ENCODE results near the gene TMEM134.
"Not testable (repeated sequence)": the region's sequence is repeated elsewhere in the genome, so short reads cannot be mapped to it uniquely, and the experiment has no call there.

TMEM134 gene

DNA sequence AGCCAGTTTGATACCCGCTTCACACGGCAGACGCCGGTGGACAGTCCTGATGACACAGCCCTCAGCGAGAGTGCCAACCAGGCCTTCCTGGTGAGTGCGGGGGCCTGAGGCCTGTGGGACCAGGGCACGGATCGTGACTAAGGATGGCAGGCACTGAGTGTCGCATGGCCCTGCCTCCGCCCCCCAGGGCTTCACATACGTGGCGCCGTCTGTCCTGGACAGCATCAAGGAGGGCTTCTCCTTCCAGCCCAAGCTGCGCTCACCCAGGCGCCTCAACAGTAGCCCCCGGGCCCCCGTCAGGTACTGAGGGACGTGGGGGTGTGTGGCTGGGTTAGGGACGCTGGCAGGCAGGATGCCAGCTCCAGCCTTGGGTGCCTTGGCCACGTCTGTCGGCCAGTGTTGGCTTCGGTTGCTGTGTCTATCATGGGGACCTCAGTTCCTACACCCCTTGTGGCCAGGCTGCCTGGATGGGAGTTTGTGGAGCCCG, 34.6 kb downstream of the TMEM134 start:
- Histone ChIP-seq H3K4me3 (ENCODE audit: low read length in 2 of 2) (no peak overlapping the region), H3K4me1 (ENCODE audit: control insufficient read depth, insufficient read depth, low read length) (peaks cover 15% of the 10 kb centered on the region), H3K27me3 (ENCODE audit: control insufficient read depth in 1 of 2, insufficient read depth in 2 of 2, low read length in 2 of 2) (no peaks in the 10 kb centered on the region), H3K36me3 (ENCODE audit: control insufficient read depth in 2 of 2, insufficient read depth in 2 of 2, low read length in 2 of 2) (peaks cover 22 to 31% of the 10 kb centered on the region in 2 donors), H3K27ac (ENCODE audit: low read length) (no peak overlapping the region), H3K9ac (ENCODE audit: low read length in 2 of 2) (no peak overlapping the region), H3K9me3 (ENCODE audit: control insufficient read depth in 2 of 2, low read length in 2 of 2) (no peaks in the 10 kb centered on the region)

DNA sequence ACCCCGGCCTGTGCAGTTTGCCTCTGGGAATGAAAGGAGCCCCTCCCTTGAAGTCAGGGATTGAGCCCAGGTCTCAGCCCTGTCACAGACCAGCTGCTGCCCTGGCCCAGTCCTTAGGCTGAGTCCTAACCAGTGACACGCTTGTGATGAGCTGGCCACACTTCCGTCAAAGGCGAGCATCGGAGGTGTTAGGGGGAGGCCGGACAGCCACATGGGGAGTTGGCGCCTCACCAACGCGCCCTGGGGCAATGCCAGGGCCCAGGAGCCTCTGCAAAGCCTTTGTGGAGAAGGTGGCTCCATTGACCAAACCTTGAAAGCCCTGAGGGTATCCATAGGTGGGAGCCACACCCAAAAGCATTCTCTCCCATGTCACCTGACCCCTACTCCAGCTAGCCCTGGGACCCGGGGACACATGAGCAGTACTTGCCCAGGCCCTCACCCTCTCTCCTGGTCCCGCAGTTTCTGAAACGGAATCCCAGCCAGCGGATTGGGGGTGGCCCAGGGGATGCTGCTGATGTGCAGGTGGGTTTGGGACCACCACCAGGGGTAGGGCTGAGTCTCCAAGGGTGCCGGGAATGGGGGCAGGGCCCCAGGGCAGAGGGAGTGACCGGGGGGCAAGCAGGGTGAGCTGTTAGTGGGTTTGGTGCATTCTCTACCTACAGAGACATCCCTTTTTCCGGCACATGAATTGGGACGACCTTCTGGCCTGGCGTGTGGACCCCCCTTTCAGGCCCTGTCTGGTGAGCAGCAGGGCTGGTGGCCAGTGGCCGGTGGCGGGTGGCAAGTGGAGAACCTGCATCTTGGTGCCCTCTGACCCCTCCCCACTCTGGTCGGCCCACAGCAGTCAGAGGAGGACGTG, 35.3 kb downstream of the TMEM134 start:
- H3K27ac ChIP-seq (ENCODE audit: low read length): no peak overlapping the region
- no peaks in the 10 kb centered on the region for H3K9me3 ChIP-seq (ENCODE audit: control insufficient read depth in 2 of 2, low read length in 2 of 2)
- H3K4me3 ChIP-seq (ENCODE audit: low read length in 2 of 2): no peak overlapping the region
- H3K9ac ChIP-seq (ENCODE audit: low read length in 2 of 2): no peak overlapping the region
- H3K4me1 ChIP-seq (ENCODE audit: control insufficient read depth, insufficient read depth, low read length): peaks cover 19% of the 10 kb centered on the region
- no peaks in the 10 kb centered on the region for H3K27me3 ChIP-seq (ENCODE audit: control insufficient read depth in 1 of 2, insufficient read depth in 2 of 2, low read length in 2 of 2)
- H3K36me3 ChIP-seq (ENCODE audit: control insufficient read depth in 2 of 2, insufficient read depth in 2 of 2, low read length in 2 of 2): peaks cover 22 to 34% of the 10 kb centered on the region in 2 donors

DNA sequence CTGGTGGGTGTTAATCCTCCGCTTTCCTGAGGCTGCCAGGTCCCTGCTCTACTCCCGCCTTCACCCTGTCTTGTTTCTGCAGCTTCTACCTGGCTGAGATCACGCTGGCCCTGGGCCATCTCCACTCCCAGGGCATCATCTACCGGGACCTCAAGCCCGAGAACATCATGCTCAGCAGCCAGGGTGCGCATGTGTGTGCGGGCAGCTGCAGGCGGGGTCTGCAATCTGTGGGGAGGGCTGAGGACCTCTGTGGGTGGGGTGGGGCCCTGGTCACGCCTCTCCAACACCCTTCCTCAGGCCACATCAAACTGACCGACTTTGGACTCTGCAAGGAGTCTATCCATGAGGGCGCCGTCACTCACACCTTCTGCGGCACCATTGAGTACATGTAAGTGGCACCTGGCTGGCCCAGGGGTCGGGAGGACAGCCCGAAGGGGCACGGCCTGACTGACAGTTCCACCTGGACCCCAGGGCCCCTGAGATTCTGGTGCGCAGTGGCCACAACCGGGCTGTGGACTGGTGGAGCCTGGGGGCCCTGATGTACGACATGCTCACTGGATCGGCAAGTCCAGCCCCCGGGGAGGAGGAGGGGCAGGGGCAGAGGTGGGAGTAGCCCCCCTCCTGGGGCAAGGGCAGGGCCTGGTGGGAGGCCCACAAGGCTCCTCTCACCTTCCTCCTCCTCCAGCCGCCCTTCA, 36.2 kb downstream of the TMEM134 start:
- H3K27ac ChIP-seq (ENCODE audit: low read length): no peak overlapping the region

GRCh38 chr11:67431346-67432249, 37.5 kb downstream of the TMEM134 start:
- H3K9me3 ChIP-seq (ENCODE audit: control insufficient read depth in 2 of 2, low read length in 2 of 2): no peaks in the 10 kb centered on the region
- H3K4me1 ChIP-seq (ENCODE audit: control insufficient read depth, insufficient read depth, low read length): peaks cover 30% of the 10 kb centered on the region
- no peak overlapping the region for H3K27ac ChIP-seq (ENCODE audit: low read length)
- H3K9ac ChIP-seq (ENCODE audit: low read length in 2 of 2): no peak overlapping the region
- no peak overlapping the region for H3K4me3 ChIP-seq (ENCODE audit: low read length in 2 of 2)
- no peaks in the 10 kb centered on the region for H3K27me3 ChIP-seq (ENCODE audit: control insufficient read depth in 1 of 2, insufficient read depth in 2 of 2, low read length in 2 of 2)
- peaks cover 22 to 30% of the 10 kb centered on the region in 2 donors for H3K36me3 ChIP-seq (ENCODE audit: control insufficient read depth in 2 of 2, insufficient read depth in 2 of 2, low read length in 2 of 2)

More for the DNA sequence above, 36.2 kb downstream of the TMEM134 start:
- Histone ChIP-seq H3K4me3 (ENCODE audit: low read length in 2 of 2) (no peak overlapping the region), H3K9me3 (ENCODE audit: control insufficient read depth in 2 of 2, low read length in 2 of 2) (no peaks in the 10 kb centered on the region), H3K36me3 (ENCODE audit: control insufficient read depth in 2 of 2, insufficient read depth in 2 of 2, low read length in 2 of 2) (peaks cover 22 to 32% of the 10 kb centered on the region in 2 donors), H3K27me3 (ENCODE audit: control insufficient read depth in 1 of 2, insufficient read depth in 2 of 2, low read length in 2 of 2) (no peaks in the 10 kb centered on the region), H3K4me1 (ENCODE audit: control insufficient read depth, insufficient read depth, low read length) (peaks cover 24% of the 10 kb centered on the region), H3K9ac (ENCODE audit: low read length in 2 of 2) (no peak overlapping the region)

DNA sequence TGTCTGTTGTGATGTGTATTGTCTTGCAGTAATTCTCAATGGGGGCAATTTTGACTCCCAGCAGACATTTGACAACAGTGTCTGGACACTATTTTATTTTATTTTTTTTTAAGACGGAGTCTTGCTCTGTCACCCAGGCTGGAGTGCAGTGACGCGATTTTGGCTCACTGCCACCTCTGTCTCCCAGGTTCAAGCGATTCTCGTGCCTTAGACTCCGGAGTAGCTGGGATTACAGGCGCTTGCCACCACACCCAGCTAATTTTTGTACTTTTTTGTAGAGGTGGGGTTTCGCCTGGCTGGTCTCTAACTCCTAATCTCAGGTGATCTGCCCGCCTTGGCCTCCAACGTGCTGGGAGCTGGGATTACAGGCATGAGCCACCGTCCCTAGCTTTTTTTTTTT, 39.3 kb downstream of the TMEM134 start:
- Histone ChIP-seq H3K4me3 (ENCODE audit: low read length in 2 of 2) (peak overlapping the region in 1 of 2 donors; percentile 98), H3K27ac (ENCODE audit: low read length) (no peak overlapping the region), H3K27me3 (ENCODE audit: control insufficient read depth in 1 of 2, insufficient read depth in 2 of 2, low read length in 2 of 2) (no peaks in the 10 kb centered on the region)

DNA sequence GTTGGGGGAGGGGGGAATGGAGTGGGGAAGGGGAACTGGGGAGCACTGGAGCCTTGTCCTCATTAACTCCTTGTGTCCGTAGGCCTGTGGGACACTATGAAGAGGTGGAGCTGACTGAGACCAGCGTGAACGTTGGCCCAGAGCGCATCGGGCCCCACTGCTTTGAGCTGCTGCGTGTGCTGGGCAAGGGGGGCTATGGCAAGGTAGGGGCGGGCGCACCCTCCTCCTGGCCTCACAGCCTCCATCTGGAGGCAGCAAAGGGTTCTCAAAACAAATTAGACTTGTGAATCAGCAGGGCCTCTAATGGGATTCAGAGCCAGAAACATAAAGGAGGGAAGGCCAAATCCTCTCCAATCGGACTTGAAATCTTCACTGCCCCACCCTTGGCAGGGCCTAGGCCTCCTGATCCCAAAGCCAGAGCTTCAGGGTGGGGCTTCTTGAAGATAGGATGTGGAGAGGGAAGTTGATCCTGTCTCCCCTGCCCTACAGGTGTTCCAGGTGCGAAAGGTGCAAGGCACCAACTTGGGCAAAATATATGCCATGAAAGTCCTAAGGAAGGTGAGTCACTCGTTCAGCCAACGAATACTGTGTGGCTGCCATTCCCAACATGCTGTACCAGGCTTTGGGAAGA, 39.9 kb downstream of the TMEM134 start:
- Histone ChIP-seq H3K27ac (ENCODE audit: low read length) (peak overlapping the region; percentile 88), H3K9ac (ENCODE audit: low read length in 2 of 2) (peak overlapping the region; percentile 98), H3K36me3 (ENCODE audit: control insufficient read depth in 2 of 2, insufficient read depth in 2 of 2, low read length in 2 of 2) (peaks cover 17 to 30% of the 10 kb centered on the region in 2 donors), H3K9me3 (ENCODE audit: control insufficient read depth in 2 of 2, low read length in 2 of 2) (no peaks in the 10 kb centered on the region), H3K27me3 (ENCODE audit: control insufficient read depth in 1 of 2, insufficient read depth in 2 of 2, low read length in 2 of 2) (no peaks in the 10 kb centered on the region), H3K4me1 (ENCODE audit: control insufficient read depth, insufficient read depth, low read length) (peaks cover 26% of the 10 kb centered on the region), H3K4me3 (ENCODE audit: low read length in 2 of 2) (peak overlapping the region; percentile 96 to 98)

More for the DNA sequence above, 39.3 kb downstream of the TMEM134 start:
- Histone ChIP-seq H3K9me3 (ENCODE audit: control insufficient read depth in 2 of 2, low read length in 2 of 2) (no peaks in the 10 kb centered on the region), H3K36me3 (ENCODE audit: control insufficient read depth in 2 of 2, insufficient read depth in 2 of 2, low read length in 2 of 2) (peaks cover 22 to 30% of the 10 kb centered on the region in 2 donors), H3K9ac (ENCODE audit: low read length in 2 of 2) (peak overlapping the region in 1 of 2 donors; percentile 42), H3K4me1 (ENCODE audit: control insufficient read depth, insufficient read depth, low read length) (peaks cover 26% of the 10 kb centered on the region)

DNA sequence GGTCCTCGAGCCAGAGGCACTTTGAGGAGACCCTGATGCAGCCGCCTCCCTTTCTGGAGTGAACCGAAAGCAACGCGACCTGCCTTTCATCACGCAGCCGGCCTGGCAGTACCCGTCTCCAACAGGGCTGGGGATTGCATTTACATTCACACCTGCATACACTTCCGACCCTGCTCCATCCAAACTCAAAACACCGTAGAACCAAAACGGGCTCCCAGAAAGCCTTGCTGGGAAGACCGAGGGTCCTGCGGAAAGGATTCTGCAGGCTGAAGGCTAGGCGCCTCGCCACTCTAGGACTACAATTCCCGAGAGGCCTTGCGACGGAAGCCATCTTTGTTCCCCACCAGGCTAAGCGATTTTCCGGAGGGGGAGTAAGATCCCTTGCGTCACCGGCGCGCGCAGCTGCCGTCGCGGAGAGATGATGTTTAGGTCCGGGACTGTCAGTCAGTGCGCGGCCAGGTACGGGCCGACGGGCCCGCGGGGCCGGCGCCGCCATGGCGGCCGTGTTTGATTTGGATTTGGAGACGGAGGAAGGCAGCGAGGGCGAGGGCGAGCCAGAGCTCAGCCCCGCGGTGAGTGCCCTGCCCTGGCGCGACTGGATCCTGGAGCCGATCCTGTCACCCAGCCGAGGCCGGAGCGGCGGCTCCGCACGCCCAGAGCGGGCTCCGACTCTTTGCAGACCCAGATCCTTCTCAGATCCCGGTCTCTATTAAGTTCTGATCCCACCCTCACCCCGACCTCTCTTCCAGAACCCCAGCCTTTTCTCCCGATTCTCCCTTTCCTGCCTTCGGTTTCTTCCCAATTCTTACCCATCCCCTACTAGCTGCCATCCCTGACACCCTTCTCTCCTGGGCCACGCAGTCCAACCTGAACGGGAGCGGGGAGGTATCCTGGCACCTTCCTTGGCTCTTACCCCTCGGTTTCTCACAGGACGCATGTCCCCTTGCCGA, 40.7 kb downstream of the TMEM134 start, which contains the start of gene RPS6KB2:
Gene RPS6KB2 (plus strand): TSS at position 443 of the 950 bp plus-strand sequence. CDS start 52 bp downstream, at position 495.
- no peaks in the 10 kb centered on the region for H3K9me3 ChIP-seq (ENCODE audit: control insufficient read depth in 2 of 2, low read length in 2 of 2)
- peak within 1 kb of the TSS; percentile 88 for H3K27ac ChIP-seq (ENCODE audit: low read length)
- H3K4me1 ChIP-seq (ENCODE audit: control insufficient read depth, insufficient read depth, low read length): peaks cover 26% of the 10 kb centered on the region
- H3K27me3 ChIP-seq (ENCODE audit: control insufficient read depth in 1 of 2, insufficient read depth in 2 of 2, low read length in 2 of 2): no peaks in the 10 kb centered on the region
- H3K4me3 ChIP-seq (ENCODE audit: low read length in 2 of 2): peak within 1 kb of the TSS; percentile 96 to 98
- peak within 1 kb of the TSS; percentile 98 for H3K9ac ChIP-seq (ENCODE audit: low read length in 2 of 2)
- H3K36me3 ChIP-seq (ENCODE audit: control insufficient read depth in 2 of 2, insufficient read depth in 2 of 2, low read length in 2 of 2): peaks cover 9 to 24% of the 10 kb centered on the region in 2 donors

DNA sequence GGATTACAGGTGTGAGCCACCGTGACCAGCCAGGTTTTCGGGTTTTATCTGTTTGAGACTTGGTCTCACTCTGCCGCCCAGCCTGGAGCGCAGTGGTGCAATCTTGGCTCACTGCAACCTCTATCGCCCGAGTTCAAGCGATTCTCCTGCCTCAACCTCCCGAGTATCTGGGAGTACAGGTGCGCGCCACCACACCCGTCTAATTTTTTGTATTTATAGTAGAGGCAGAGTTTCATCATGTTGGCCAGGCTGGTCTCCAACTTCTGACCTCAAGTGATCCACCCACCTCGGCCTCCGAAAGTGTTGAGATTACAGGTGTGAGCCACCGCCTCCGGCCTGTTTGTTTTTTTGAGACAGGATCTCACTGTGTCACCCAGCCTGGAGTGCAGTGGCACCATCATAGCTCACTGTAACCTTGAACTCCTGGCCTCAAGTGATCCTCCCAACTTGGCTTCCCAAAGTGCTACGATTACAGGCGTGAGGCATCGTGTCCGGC, 41.6 kb downstream of the TMEM134 start:
- peaks cover 4 to 16% of the 10 kb centered on the region in 2 donors for H3K36me3 ChIP-seq (ENCODE audit: control insufficient read depth in 2 of 2, insufficient read depth in 2 of 2, low read length in 2 of 2)
- H3K27ac ChIP-seq (ENCODE audit: low read length): peak overlapping the region; percentile 88
- H3K9ac ChIP-seq (ENCODE audit: low read length in 2 of 2): peak overlapping the region; percentile 87 to 98
- H3K9me3 ChIP-seq (ENCODE audit: control insufficient read depth in 2 of 2, low read length in 2 of 2); H3K27me3 ChIP-seq (ENCODE audit: control insufficient read depth in 1 of 2, insufficient read depth in 2 of 2, low read length in 2 of 2): not testable (repeated sequence)
- peaks cover 26% of the 10 kb centered on the region for H3K4me1 ChIP-seq (ENCODE audit: control insufficient read depth, insufficient read depth, low read length)
- peak overlapping the region; percentile 96 to 98 for H3K4me3 ChIP-seq (ENCODE audit: low read length in 2 of 2)
